GM23338 (cell line): ENCODE data around the gene AGBL5. TPM values are rescaled to one million over a fixed set of nuclear protein-coding genes. Genes with fewer than 3 reads are reported as not detected.
A peak's percentile ranks its signal among the peaks of the same experiment; 100 is the strongest.

Experiments
- ATAC-seq: fragments of 200-7000 bp; cut with Tn5 transposase; 3 replicates; pipeline ENCODE4 v1.9.1; 2020
- DNase-seq: peaks from one replicate; pipeline ENCODE4 v3.0.0-alpha.2; 2015; ENCODE audit warnings: low spot score
- H2AFZ ChIP-seq: fragments of 200-600 bp; sonication (generic); 2 replicates; pipeline ENCODE4 v1.8.0; 2016; ENCODE audit warnings: antibody characterized with exemption, mild to moderate bottlenecking, moderate library complexity
- H3F3A ChIP-seq: fragments of 200-600 bp; sonication (generic); replicated peaks from 2 replicates; pipeline ENCODE4 v1.8.0; 2017; ENCODE audit warnings: antibody characterized with exemption, mixed run types, low read depth
- H3K27ac ChIP-seq: fragments of 200-600 bp; sonication (generic); 2 replicates; pipeline ENCODE4 v1.6.1; 2016; ENCODE audit warnings: low read depth
- H3K27me3 ChIP-seq: fragments of 200-600 bp; sonication (generic); 2 replicates; pipeline ENCODE4 v1.8.0; 2016; ENCODE audit warnings: mild to moderate bottlenecking, mixed run types, moderate library complexity; ENCODE audit not compliant: insufficient read depth
- H3K36me3 ChIP-seq: fragments of 200-600 bp; sonication (generic); 2 replicates; pipeline ENCODE4 v1.8.0; 2016; ENCODE audit warnings: mild to moderate bottlenecking; ENCODE audit not compliant: insufficient read depth
- H3K4me1 ChIP-seq: fragments of 200-600 bp; sonication (generic); 2 replicates; pipeline ENCODE4 v1.8.0; 2016; ENCODE audit warnings: mild to moderate bottlenecking, moderate library complexity; ENCODE audit not compliant: insufficient read depth
- H3K4me2 ChIP-seq: fragments of 200-600 bp; sonication (generic); 2 replicates; pipeline ENCODE4 v1.7.1; 2017; ENCODE audit warnings: mixed run types
- H3K4me3 ChIP-seq: fragments of 200-600 bp; sonication (generic); 2 replicates; pipeline ENCODE4 v1.6.1; 2016; ENCODE audit warnings: mixed run types
- H3K79me2 ChIP-seq: fragments of 200-600 bp; sonication (generic); replicated peaks from 2 replicates; pipeline ENCODE4 v1.8.0; 2017; ENCODE audit warnings: mild to moderate bottlenecking; ENCODE audit not compliant: insufficient read depth
- H3K9me2 ChIP-seq: fragments of 200-600 bp; sonication (generic); 2 replicates; pipeline ENCODE4 v1.8.0; 2017; ENCODE audit not compliant: insufficient read depth
- H4K20me1 ChIP-seq: fragments of 200-600 bp; sonication (generic); replicated peaks from 2 replicates; pipeline ENCODE4 v1.8.0; 2017; ENCODE audit warnings: mild to moderate bottlenecking; ENCODE audit not compliant: insufficient read depth
- H3K27ac Mint-ChIP-seq: 2 replicates; pipeline ENCODE4 v1.8.0; 2020; ENCODE audit warnings: inconsistent platforms, mild to moderate bottlenecking, moderate library complexity, mixed read lengths
- H3K27me3 Mint-ChIP-seq: 3 replicates; pipeline ENCODE4 v1.8.0; 2022; ENCODE audit warnings: low read depth, mild to moderate bottlenecking, moderate library complexity, mixed read lengths, inconsistent platforms; ENCODE audit not compliant: insufficient read depth, poor library complexity
- H3K36me3 Mint-ChIP-seq: 3 replicates; pipeline ENCODE4 v1.8.0; 2021; ENCODE audit warnings: low read depth, mild to moderate bottlenecking, inconsistent platforms, moderate library complexity, mixed read lengths
- H3K4me1 Mint-ChIP-seq: 3 replicates; pipeline ENCODE4 v1.8.0; 2020; ENCODE audit warnings: mild to moderate bottlenecking, inconsistent platforms, mixed read lengths
- H3K4me3 Mint-ChIP-seq: 3 replicates; pipeline ENCODE4 v1.8.0; 2021; ENCODE audit warnings: moderate library complexity, mild to moderate bottlenecking, inconsistent platforms, mixed read lengths
- H3K9me3 Mint-ChIP-seq: 3 replicates; pipeline ENCODE4 v1.8.0; 2020; ENCODE audit warnings: moderate library complexity, mild to moderate bottlenecking, inconsistent platforms, mixed read lengths
- CREB1 ChIP-seq: fragments of 250-450 bp; sonication (Bioruptor Pico); IDR thresholded peaks from 2 replicates; pipeline ENCODE4 v1.5.0; 2020; ENCODE audit warnings: low read depth, mild to moderate bottlenecking, moderate library complexity
- CTCF ChIP-seq, 2 experiments: fragments of 200-600 bp in 1 of 2; sonication (generic) in 1 of 2; conservative IDR thresholded peaks; 2 replicates each; pipeline versions ENCODE4 v1.5.1 to v1.6.1; 2016 to 2017; ENCODE audit warnings: antibody characterized with exemption in 2 of 2, low read depth in 2 of 2, mild to moderate bottlenecking in 2 of 2, moderate library complexity in 1 of 2
- ETS1 ChIP-seq: IDR thresholded peaks from 2 replicates; pipeline ENCODE4 v1.6.1; 2016; ENCODE audit warnings: antibody characterized with exemption
- EZH2phosphoT487 ChIP-seq: fragments of 200-600 bp; sonication (generic); IDR thresholded peaks from one replicate; pipeline ENCODE4 v1.8.1; 2018; ENCODE audit warnings: antibody characterized with exemption; ENCODE audit not compliant: unreplicated experiment
- JUNB ChIP-seq: IDR thresholded peaks from one replicate; pipeline ENCODE4 v1.6.1; 2016; ENCODE audit warnings: antibody characterized with exemption; ENCODE audit not compliant: unreplicated experiment
- NANOG ChIP-seq: IDR thresholded peaks from 2 replicates; pipeline ENCODE4 v1.6.1; 2016; ENCODE audit warnings: antibody characterized with exemption, borderline replicate concordance
- POLR2AphosphoS5 ChIP-seq: IDR thresholded peaks from 2 replicates; pipeline ENCODE4 v1.6.1; 2016; ENCODE audit warnings: antibody characterized with exemption, low read depth
- STAT1 ChIP-seq: IDR thresholded peaks from one replicate; pipeline ENCODE4 v1.6.1; 2016; ENCODE audit warnings: antibody characterized with exemption; ENCODE audit not compliant: unreplicated experiment
- ZNF331 ChIP-seq: fragments of 250-450 bp; sonication (Bioruptor Pico); IDR thresholded peaks from 2 replicates; pipeline ENCODE4 v1.5.0; 2020; ENCODE audit warnings: low read depth, mild to moderate bottlenecking, moderate library complexity
- polyA plus RNA-seq: library from polyadenylated mRNA; unstranded; fragments of >200 nt; fragmentation: Nextera tagmentation; extraction: Ambion mirVana; gene quantifications from 2 replicates; pipeline ENCODE4 v1.2.1, GENCODE V29; 2016
- total RNA-seq: library from RNA; depleted of rRNA; stranded (reverse); fragments of >200 nt; shearing (Covaris generic); gene quantifications from 2 replicates; pipeline ENCODE4 v1.2.3, GENCODE V29; 2014
- TF ChIP-seq, protein P1 (sequence below): IDR thresholded peaks from one replicate; pipeline ENCODE4 v1.6.1; 2018; ENCODE audit warnings: antibody characterized with exemption; ENCODE audit not compliant: unreplicated experiment

Gene AGBL5
- total and polyA plus RNA-seq, 2 experiments from 2014 or later: 17.9 to 31.3 TPM

DNA sequence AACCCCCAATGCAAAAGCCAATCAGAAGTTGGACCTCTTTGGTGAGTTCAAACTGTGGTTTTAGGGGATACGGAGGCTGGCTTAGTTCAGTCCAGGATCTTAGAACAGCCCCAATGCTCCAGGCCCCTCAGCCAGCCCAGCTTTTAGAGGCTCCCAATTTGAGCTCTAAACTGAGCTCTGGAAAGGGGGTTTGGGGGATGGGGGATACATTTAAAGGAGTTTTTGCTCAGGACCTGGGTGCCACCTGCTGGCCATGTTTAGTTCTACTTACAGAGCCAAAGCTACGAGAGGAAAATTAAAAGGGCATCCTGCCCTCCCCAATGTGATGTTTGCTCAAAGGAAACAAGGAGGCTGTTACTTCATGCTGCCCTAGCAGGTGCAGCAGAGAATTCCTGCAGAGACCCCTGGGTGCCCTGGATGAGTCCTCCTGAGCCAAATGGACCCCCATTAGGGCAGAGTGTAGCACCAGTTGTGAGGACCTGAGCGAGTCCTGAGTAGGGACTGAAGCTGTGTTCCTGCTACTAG, 34.6 kb upstream of the AGBL5 start:
- H3F3A ChIP-seq: no peaks in the 10 kb centered on the region
- peak; percentile 97 for DNase-seq
- H3K9me2 ChIP-seq: no peaks in the 10 kb centered on the region
- Mint-ChIP-seq H3K27me3 (peaks cover 14% of the 10 kb centered on the region), H3K36me3 (peaks cover 28% of the 10 kb centered on the region), H3K4me1 (peaks cover 18% of the 10 kb centered on the region), H3K4me3 (no peak overlapping the region), H3K27ac (no peak overlapping the region; the same call in 1 of the 2 replicates), H3K9me3 (peaks cover 28% of the 10 kb centered on the region)
- TF ChIP-seq CTCF (conservative IDR thresholded peaks at IDR 0.05; ENCODE audit: low read depth in 2 of 2): peak; percentile 78 to 89
- no peak for TF ChIP-seq JUNB
- no peak for TF ChIP-seq CREB1
- no peak for TF ChIP-seq POLR2AphosphoS5
- no peak for TF ChIP-seq STAT1
- no peaks in the 10 kb centered on the region; the same call in 1 of the 2 replicates for H4K20me1 ChIP-seq
- no peak overlapping the region for H2AFZ ChIP-seq
- H3K27me3 ChIP-seq: no peaks in the 10 kb centered on the region
- ATAC-seq: peak; percentile 94
- H3K79me2 ChIP-seq: no peaks in the 10 kb centered on the region
- no peak overlapping the region for H3K27ac ChIP-seq
- H3K4me2 ChIP-seq: peak overlapping the region; percentile 49; the same call in 1 of the 2 replicates
- no peaks in the 10 kb centered on the region for H3K36me3 ChIP-seq
- peaks cover 12% of the 10 kb centered on the region for H3K4me1 ChIP-seq
- no peak overlapping the region for H3K4me3 ChIP-seq

GRCh38 chr2:27018142-27018541, 33.3 kb upstream of the AGBL5 start:
- Mint-ChIP-seq H3K4me3 (no peak overlapping the region), H3K9me3 (peaks cover 15% of the 10 kb centered on the region), H3K4me1 (peaks cover 18% of the 10 kb centered on the region), H3K36me3 (peaks cover 18% of the 10 kb centered on the region), H3K27me3 (peaks cover 14% of the 10 kb centered on the region), H3K27ac (peak overlapping the region; percentile 12; the same call in 1 of the 2 replicates)
- Histone ChIP-seq H3K36me3 (no peaks in the 10 kb centered on the region), H2AFZ (no peak overlapping the region), H4K20me1 (no peaks in the 10 kb centered on the region; the same call in 1 of the 2 replicates), H3K4me3 (no peak overlapping the region), H3K9me2 (no peaks in the 10 kb centered on the region), H3F3A (no peaks in the 10 kb centered on the region), H3K4me2 (no peak overlapping the region), H3K27ac (no peak overlapping the region), H3K4me1 (peaks cover 12% of the 10 kb centered on the region), H3K79me2 (no peaks in the 10 kb centered on the region), H3K27me3 (no peaks in the 10 kb centered on the region)
- no peak for ATAC-seq
- DNase-seq: no peak
- TF ChIP-seq, protein P1, sequence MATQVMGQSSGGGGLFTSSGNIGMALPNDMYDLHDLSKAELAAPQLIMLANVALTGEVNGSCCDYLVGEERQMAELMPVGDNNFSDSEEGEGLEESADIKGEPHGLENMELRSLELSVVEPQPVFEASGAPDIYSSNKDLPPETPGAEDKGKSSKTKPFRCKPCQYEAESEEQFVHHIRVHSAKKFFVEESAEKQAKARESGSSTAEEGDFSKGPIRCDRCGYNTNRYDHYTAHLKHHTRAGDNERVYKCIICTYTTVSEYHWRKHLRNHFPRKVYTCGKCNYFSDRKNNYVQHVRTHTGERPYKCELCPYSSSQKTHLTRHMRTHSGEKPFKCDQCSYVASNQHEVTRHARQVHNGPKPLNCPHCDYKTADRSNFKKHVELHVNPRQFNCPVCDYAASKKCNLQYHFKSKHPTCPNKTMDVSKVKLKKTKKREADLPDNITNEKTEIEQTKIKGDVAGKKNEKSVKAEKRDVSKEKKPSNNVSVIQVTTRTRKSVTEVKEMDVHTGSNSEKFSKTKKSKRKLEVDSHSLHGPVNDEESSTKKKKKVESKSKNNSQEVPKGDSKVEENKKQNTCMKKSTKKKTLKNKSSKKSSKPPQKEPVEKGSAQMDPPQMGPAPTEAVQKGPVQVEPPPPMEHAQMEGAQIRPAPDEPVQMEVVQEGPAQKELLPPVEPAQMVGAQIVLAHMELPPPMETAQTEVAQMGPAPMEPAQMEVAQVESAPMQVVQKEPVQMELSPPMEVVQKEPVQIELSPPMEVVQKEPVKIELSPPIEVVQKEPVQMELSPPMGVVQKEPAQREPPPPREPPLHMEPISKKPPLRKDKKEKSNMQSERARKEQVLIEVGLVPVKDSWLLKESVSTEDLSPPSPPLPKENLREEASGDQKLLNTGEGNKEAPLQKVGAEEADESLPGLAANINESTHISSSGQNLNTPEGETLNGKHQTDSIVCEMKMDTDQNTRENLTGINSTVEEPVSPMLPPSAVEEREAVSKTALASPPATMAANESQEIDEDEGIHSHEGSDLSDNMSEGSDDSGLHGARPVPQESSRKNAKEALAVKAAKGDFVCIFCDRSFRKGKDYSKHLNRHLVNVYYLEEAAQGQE: no peak
- no peak for TF ChIP-seq EZH2phosphoT487
- TF ChIP-seq ZNF331 (CRISPR knock-in tag): no peak
- TF ChIP-seq NANOG: no peak
- TF ChIP-seq STAT1: no peak
- TF ChIP-seq ETS1: no peak
